ENCODE data around the gene SLX4IP.

GRCh38 chr20:10613911-10614310 is 178.8 kb downstream of the SLX4IP start:
- TF ChIP-seq CTCF (IDR thresholded peaks at IDR 0.05; ENCODE audit: insufficient read depth, low read depth, low read length): no peak
- no peak for TF ChIP-seq EZH2 (IDR thresholded peaks at IDR 0.05; ENCODE audit: insufficient read depth, low read length)

Data from astrocyte (in vitro differentiated cells and primary cell).